Progenitor cell of endocrine pancreas (in vitro differentiated cells): ENCODE data around the gene KRTAP1-3. TPM values are rescaled to one million over a fixed set of nuclear protein-coding genes. Genes with fewer than 3 reads are reported as not detected.
"Not testable (repeated sequence)": the region's sequence is repeated elsewhere in the genome, so short reads cannot be mapped to it uniquely, and the experiment has no call there.

Experiments
- DNase-seq: peaks from one replicate; pipeline ENCODE4 v3.0.0; 2021; ENCODE audit warnings: low spot score; ENCODE audit not compliant: unreplicated experiment
- H3K27ac Mint-ChIP-seq: 2 replicates; pipeline ENCODE4 v1.8.0; 2021; ENCODE audit warnings: mild to moderate bottlenecking, moderate library complexity, mixed read lengths
- H3K27me3 Mint-ChIP-seq: 2 replicates; pipeline ENCODE4 v1.8.0; 2021; ENCODE audit warnings: mixed read lengths
- H3K36me3 Mint-ChIP-seq: 2 replicates; pipeline ENCODE4 v1.8.0; 2022; ENCODE audit warnings: mixed read lengths; ENCODE audit not compliant: insufficient read depth
- H3K4me1 Mint-ChIP-seq: 2 replicates; pipeline ENCODE4 v1.8.0; 2021; ENCODE audit warnings: low read depth, mixed read lengths
- H3K4me3 Mint-ChIP-seq: 2 replicates; pipeline ENCODE4 v1.8.0; 2021; ENCODE audit warnings: low read depth, mild to moderate bottlenecking, moderate library complexity, mixed read lengths
- H3K9me3 Mint-ChIP-seq: 2 replicates; pipeline ENCODE4 v1.8.0; 2021; ENCODE audit warnings: low read depth, mixed read lengths
- CTCF ChIP-seq: fragments of 200-600 bp; sonication (generic); IDR thresholded peaks from one replicate; pipeline ENCODE4 v1.5.0; 2021; ENCODE audit warnings: antibody characterized with exemption, mild to moderate bottlenecking; ENCODE audit not compliant: unreplicated experiment
- total RNA-seq: library from RNA; stranded (reverse); gene quantifications from 2 replicates; pipeline ENCODE4 v1.2.1, GENCODE V29; 2021

Gene KRTAP1-3
- total RNA-seq, 1 donor from 2014 or later = not detected

- Mint-ChIP-seq H3K9me3 (no peaks in the 10 kb centered on the region), H3K27ac (no peak overlapping the region), H3K4me1 (peaks cover 9% of the 10 kb centered on the region), H3K4me3 (no peak overlapping the region), H3K36me3 (no peaks in the 10 kb centered on the region), H3K27me3 (no peaks in the 10 kb centered on the region)
- DNase-seq = no peak
- no peak for TF ChIP-seq CTCF
Observed at GRCh38 chr17:41064301-41064700, 29.6 kb upstream of the KRTAP1-3 start.

- H3K4me1 Mint-ChIP-seq = peaks cover 10% of the 10 kb centered on the region
- no peak for TF ChIP-seq CTCF
- DNase-seq = no peak
- no peak overlapping the region for H3K27ac Mint-ChIP-seq
- H3K4me3 Mint-ChIP-seq = no peak overlapping the region
- no peaks in the 10 kb centered on the region for H3K27me3 Mint-ChIP-seq
- no peaks in the 10 kb centered on the region for H3K9me3 Mint-ChIP-seq
- H3K36me3 Mint-ChIP-seq = no peaks in the 10 kb centered on the region
Observed at GRCh38 chr17:41063449-41063848, 28.8 kb upstream of the KRTAP1-3 start.

GRCh38 chr17:41061964-41062363, 27.3 kb upstream of the KRTAP1-3 start:
- no peak for TF ChIP-seq CTCF
- H3K4me1 Mint-ChIP-seq = peaks cover 10% of the 10 kb centered on the region
- DNase-seq = no peak
- H3K27me3 Mint-ChIP-seq = no peaks in the 10 kb centered on the region
- H3K27ac Mint-ChIP-seq = no peak overlapping the region
- H3K9me3 Mint-ChIP-seq = peaks cover 6% of the 10 kb centered on the region
- H3K36me3 Mint-ChIP-seq = no peaks in the 10 kb centered on the region
- H3K4me3 Mint-ChIP-seq = no peak overlapping the region

- Mint-ChIP-seq H3K27me3 (no peaks in the 10 kb centered on the region), H3K4me3 (no peak within 1 kb of the TSS), H3K36me3 (no peaks in the 10 kb centered on the region), H3K9me3 (peaks cover 6% of the 10 kb centered on the region), H3K4me1 (peaks cover 10% of the 10 kb centered on the region), H3K27ac (peak within 1 kb of the TSS; percentile 87)
- no peak for DNase-seq
- TF ChIP-seq CTCF = no peak
Observed at GRCh38 chr17:41060052-41060604, 25.5 kb upstream of the KRTAP1-3 start, which contains the start of gene KRTAP2-3. Gene KRTAP2-3 (minus strand): TSS chr17:41060114. CDS start chr17:41060050, 64 bp downstream.

GRCh38 chr17:41059276-41060051, 24.8 kb upstream of the KRTAP1-3 start:
- not testable (repeated sequence) for H3K4me3 Mint-ChIP-seq, H3K27me3 Mint-ChIP-seq, DNase-seq, H3K27ac Mint-ChIP-seq, H3K36me3 Mint-ChIP-seq, H3K4me1 Mint-ChIP-seq, H3K9me3 Mint-ChIP-seq

GRCh38 chr17:41058741-41059140, 24.1 kb upstream of the KRTAP1-3 start:
- DNase-seq = no peak
- Mint-ChIP-seq H3K4me3 (no peak overlapping the region), H3K9me3 (peaks cover 6% of the 10 kb centered on the region), H3K36me3 (no peaks in the 10 kb centered on the region), H3K27me3 (no peaks in the 10 kb centered on the region), H3K4me1 (peaks cover 8% of the 10 kb centered on the region), H3K27ac (no peak overlapping the region)
- no peak for TF ChIP-seq CTCF
